GM19025 (cell line): ENCODE results near the gene DHRS12.

Source experiments
- ATAC-seq: cut with Tn5 transposase; IDR thresholded peaks from one replicate; pipeline ENCODE4 v1.9.1; 2021; ENCODE audit warnings: mild to moderate bottlenecking, low read depth, moderate library complexity; ENCODE audit not compliant: unreplicated experiment

Gene DHRS12

GRCh38 chr13:51733374-51734298 lies 70.3 kb downstream of the DHRS12 start:
- ATAC-seq = no peak

- ATAC-seq = no peak
Measured at GRCh38 chr13:51731759-51732158, 72.2 kb downstream of the DHRS12 start.

GRCh38 chr13:51730927-51731326 lies 73.0 kb downstream of the DHRS12 start:
- no peak for ATAC-seq

- no peak for ATAC-seq
Measured at GRCh38 chr13:51729866-51730553, 74.0 kb downstream of the DHRS12 start.

- ATAC-seq = no peak
Measured at GRCh38 chr13:51728972-51729371, 75.0 kb downstream of the DHRS12 start.

- ATAC-seq = no peak
Measured at GRCh38 chr13:51728275-51728673, 75.7 kb downstream of the DHRS12 start.

GRCh38 chr13:51727634-51728274 lies 76.2 kb downstream of the DHRS12 start:
- ATAC-seq = no peak

GRCh38 chr13:51726446-51727193 lies 77.3 kb downstream of the DHRS12 start:
- no peak for ATAC-seq

- ATAC-seq = no peak
Measured at GRCh38 chr13:51724721-51725120, 79.2 kb downstream of the DHRS12 start.

- no peak for ATAC-seq
Measured at GRCh38 chr13:51723529-51723928, 80.4 kb downstream of the DHRS12 start.

GRCh38 chr13:51721496-51721895 lies 82.5 kb downstream of the DHRS12 start:
- ATAC-seq = peak; percentile 82

- no peak for ATAC-seq
Measured at GRCh38 chr13:51719394-51719793, 84.6 kb downstream of the DHRS12 start.
